CD8-positive, alpha-beta memory T cell (primary cell): ENCODE measurements around the gene SLC6A7. TPM values are rescaled to one million over a fixed set of nuclear protein-coding genes. Genes with fewer than 3 reads are reported as not detected.

Experiments used
- CTCF ChIA-PET: fragments of 350-600 bp; sonication (Branson Sonifier 250); formaldehyde crosslinking; loops from one replicate; lab custom pipeline; 2021; ENCODE audit warnings: antibody characterized with exemption; lab: Charles Lee
- POLR2A ChIA-PET: fragments of 350-600 bp; sonication (Branson Sonifier 250); formaldehyde crosslinking; loops from one replicate; lab custom pipeline; 2021; ENCODE audit warnings: antibody characterized with exemption; lab: Charles Lee
- DNase-seq, 5 donors: peaks; one replicate each; pipeline versions ENCODE4 v3.0.0 to v3.0.0-alpha.2; 2020 to 2022; ENCODE audit warnings: mixed read lengths in 1 of 5
- H3K27ac ChIP-seq: one replicate; pipeline ENCODE4 v1.7.0; 2013; ENCODE audit warnings: low read depth, mild to moderate bottlenecking, low read length, moderate library complexity
- H3K27me3 ChIP-seq: 2 replicates; pipeline ENCODE4 v1.7.0; 2013; ENCODE audit warnings: low read length, mild to moderate bottlenecking; ENCODE audit not compliant: insufficient read depth, poor library complexity, severe bottlenecking
- H3K36me3 ChIP-seq: 2 replicates; pipeline ENCODE4 v1.7.0; 2013; ENCODE audit warnings: mild to moderate bottlenecking, low read length, moderate library complexity; ENCODE audit not compliant: insufficient read depth
- H3K4me1 ChIP-seq: 2 replicates; pipeline ENCODE4 v1.7.0; 2013; ENCODE audit warnings: mild to moderate bottlenecking, low read length, moderate library complexity; ENCODE audit not compliant: insufficient read depth
- H3K4me3 ChIP-seq: 2 replicates; pipeline ENCODE4 v1.7.0; 2013; ENCODE audit warnings: mild to moderate bottlenecking, low read length
- H3K9me3 ChIP-seq: 2 replicates; pipeline ENCODE4 v1.7.0; 2013; ENCODE audit warnings: mild to moderate bottlenecking, low read length
- H3K27ac Mint-ChIP-seq, 8 donors: one replicate each; pipeline ENCODE4 v1.8.0; 2020 to 2021; ENCODE audit warnings: mixed read lengths in 8 of 8, mild to moderate bottlenecking in 6 of 8, inconsistent platforms in 3 of 8, moderate library complexity in 3 of 8
- H3K27me3 Mint-ChIP-seq, 2 donors: one replicate each; pipeline ENCODE4 v1.8.0; 2020 to 2021; ENCODE audit warnings: mixed read lengths in 2 of 2, mild to moderate bottlenecking in 1 of 2, moderate library complexity in 1 of 2
- H3K36me3 Mint-ChIP-seq, 3 donors: one replicate each; pipeline ENCODE4 v1.8.0; 2020 to 2021; ENCODE audit warnings: mixed read lengths in 3 of 3, inconsistent platforms in 1 of 3, mild to moderate bottlenecking in 1 of 3
- H3K4me1 Mint-ChIP-seq, 3 donors: one replicate each; pipeline ENCODE4 v1.8.0; 2020 to 2021; ENCODE audit warnings: mixed read lengths in 3 of 3, inconsistent platforms in 1 of 3, mild to moderate bottlenecking in 1 of 3
- H3K4me3 Mint-ChIP-seq, 7 donors: one replicate each; pipeline ENCODE4 v1.8.0; 2020 to 2021; ENCODE audit warnings: mixed read lengths in 7 of 7, mild to moderate bottlenecking in 6 of 7, moderate library complexity in 4 of 7, inconsistent platforms in 2 of 7
- H3K9me3 Mint-ChIP-seq, 5 donors: one replicate each; pipeline ENCODE4 v1.8.0; 2020 to 2022; ENCODE audit warnings: mixed read lengths in 5 of 5, mild to moderate bottlenecking in 3 of 5, moderate library complexity in 2 of 5, inconsistent platforms in 1 of 5
- polyA plus RNA-seq: library from polyadenylated mRNA; unstranded; fragments of 300-500 nt; fragmentation: Illumina TruSeq; gene quantifications from one replicate; pipeline ENCODE4 v1.2.3, GENCODE V29; 2021
- total RNA-seq, 2 experiments: library from RNA; stranded (reverse); gene quantifications; one replicate each; pipeline ENCODE4 v1.2.3, GENCODE V29; 2021

Gene SLC6A7
- total and polyA plus RNA-seq, 3 experiments from 2014 or later = not detected

DNA sequence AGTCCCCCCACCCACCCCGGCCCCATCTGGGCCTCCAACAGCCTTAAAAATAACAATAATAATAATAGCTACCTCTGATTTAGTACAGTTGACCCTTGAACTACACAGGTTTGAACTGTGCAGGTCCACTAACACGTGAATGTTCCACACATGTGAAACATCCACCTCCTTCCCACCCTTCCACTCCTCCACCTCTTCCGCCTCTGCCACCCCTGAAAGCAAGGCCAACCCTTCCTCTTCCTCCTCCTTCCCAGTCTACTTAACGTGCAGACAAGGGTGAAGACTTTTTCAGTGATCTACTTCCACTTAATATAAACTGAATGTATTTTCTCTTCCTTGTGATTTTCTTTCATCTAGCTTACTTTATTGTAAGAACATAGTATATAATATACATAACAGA lies 45.0 kb upstream of the SLC6A7 start:
- H3K27ac Mint-ChIP-seq = no peak overlapping the region
- H3K36me3 ChIP-seq = no peaks in the 10 kb centered on the region
- H3K36me3 Mint-ChIP-seq = no peaks in the 10 kb centered on the region
- H3K27me3 Mint-ChIP-seq = peaks cover 5 to 7% of the 10 kb centered on the region in 2 donors
- H3K9me3 ChIP-seq = no peaks in the 10 kb centered on the region
- no peaks in the 10 kb centered on the region for H3K4me1 Mint-ChIP-seq
- no peaks in the 10 kb centered on the region for H3K27me3 ChIP-seq
- CTCF ChIA-PET = no interaction called here
- no peaks in the 10 kb centered on the region for H3K9me3 Mint-ChIP-seq
- no peaks in the 10 kb centered on the region for H3K4me1 ChIP-seq
- no peak overlapping the region for H3K27ac ChIP-seq
- H3K4me3 ChIP-seq = no peak overlapping the region
- POLR2A ChIA-PET = no interaction called here
- H3K4me3 Mint-ChIP-seq = no peak overlapping the region
- DNase-seq = no peak

DNA sequence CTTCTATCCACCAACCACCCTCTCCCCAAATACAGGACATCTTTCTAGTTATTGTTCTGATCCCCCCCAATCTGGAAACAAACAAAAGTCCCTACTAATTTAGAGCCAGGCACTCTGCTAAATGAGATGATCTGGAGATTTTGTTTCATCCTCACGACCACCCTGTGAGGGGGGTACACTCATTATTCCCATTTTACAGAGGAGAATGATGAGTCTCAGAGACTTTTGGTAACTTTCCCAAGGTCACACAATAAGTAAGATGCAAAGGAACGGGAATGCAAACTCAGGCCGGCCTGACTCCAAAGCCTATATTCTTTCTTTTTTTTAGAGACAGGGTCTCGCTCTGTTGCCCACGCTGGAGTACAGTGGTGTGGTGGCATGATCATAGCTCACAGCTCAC lies 43.6 kb upstream of the SLC6A7 start:
- no peak overlapping the region for H3K27ac Mint-ChIP-seq
- no peaks in the 10 kb centered on the region for H3K4me1 Mint-ChIP-seq
- no peak for DNase-seq
- Histone ChIP-seq H3K4me1 (no peaks in the 10 kb centered on the region), H3K4me3 (no peak overlapping the region), H3K9me3 (no peaks in the 10 kb centered on the region), H3K36me3 (no peaks in the 10 kb centered on the region), H3K27ac (no peak overlapping the region), H3K27me3 (no peaks in the 10 kb centered on the region)
- H3K36me3 Mint-ChIP-seq = no peaks in the 10 kb centered on the region
- CTCF ChIA-PET = interaction anchor here (1.2 kb wide), 1 partner anchor 8 kb away, joined by 3 read pairs; no protein-coding TSS in a partner anchor
- no peak overlapping the region for H3K4me3 Mint-ChIP-seq
- H3K27me3 Mint-ChIP-seq = peaks cover 7 to 9% of the 10 kb centered on the region in 2 donors
- no peaks in the 10 kb centered on the region for H3K9me3 Mint-ChIP-seq
- POLR2A ChIA-PET = interaction anchor here (0.7 kb wide), 1 partner anchor 9 kb away, joined by 4 read pairs; the partner anchor contains the start of gene PDGFRB

DNA sequence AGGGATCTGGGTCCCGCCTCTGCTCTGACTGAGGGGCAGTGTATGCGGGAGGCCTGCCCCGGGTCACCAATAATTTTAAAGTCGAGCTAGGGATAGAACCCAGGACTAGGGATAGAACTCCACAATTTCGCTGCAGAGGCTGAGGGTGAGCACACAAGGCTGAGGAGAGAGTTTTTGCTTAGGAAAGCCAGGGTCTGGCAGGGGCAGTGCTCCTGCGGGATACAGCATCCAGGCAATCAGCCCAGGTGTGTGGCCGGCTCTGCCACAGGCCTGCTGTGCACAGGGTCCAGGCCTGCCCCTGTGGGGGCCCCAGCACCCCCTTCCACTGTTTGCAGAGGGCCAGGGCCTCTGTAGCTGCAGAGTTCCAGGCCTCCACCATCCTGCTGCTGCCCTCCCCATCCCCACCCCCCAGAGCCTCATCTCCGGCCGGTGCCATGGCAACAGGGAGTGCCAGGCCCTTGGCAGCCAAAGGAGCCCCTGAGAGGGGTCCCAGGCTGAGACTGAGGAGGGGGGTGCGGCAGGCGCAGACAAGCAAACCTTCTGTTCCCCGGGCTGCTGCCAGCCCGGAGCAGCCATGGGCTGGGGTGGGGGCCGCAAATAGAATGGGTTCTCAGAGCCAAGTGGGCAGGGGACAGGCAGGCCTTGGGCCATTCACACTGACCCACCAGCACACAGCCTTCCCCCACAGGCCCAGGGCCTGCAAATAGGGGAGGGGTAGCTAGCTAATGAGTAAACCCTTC lies 42.8 kb upstream of the SLC6A7 start:
- H3K36me3 ChIP-seq = no peaks in the 10 kb centered on the region
- H3K4me3 ChIP-seq = no peak overlapping the region
- POLR2A ChIA-PET = interaction anchor here (0.7 kb wide), 1 partner anchor 8 kb away, joined by 4 read pairs; the partner anchor contains the start of gene PDGFRB
- no peaks in the 10 kb centered on the region for H3K4me1 ChIP-seq
- H3K27ac Mint-ChIP-seq = no peak overlapping the region
- no peak overlapping the region for H3K27ac ChIP-seq
- no peaks in the 10 kb centered on the region for H3K36me3 Mint-ChIP-seq
- H3K9me3 ChIP-seq = no peaks in the 10 kb centered on the region
- H3K27me3 ChIP-seq = no peaks in the 10 kb centered on the region
- DNase-seq = no peak
- peaks cover 5 to 9% of the 10 kb centered on the region in 2 donors for H3K27me3 Mint-ChIP-seq
- no peaks in the 10 kb centered on the region for H3K4me1 Mint-ChIP-seq
- H3K9me3 Mint-ChIP-seq = no peaks in the 10 kb centered on the region
- CTCF ChIA-PET = interaction anchor here (1.2 kb wide), 1 partner anchor 9 kb away, joined by 3 read pairs; no protein-coding TSS in a partner anchor
- no peak overlapping the region for H3K4me3 Mint-ChIP-seq

GRCh38 chr5:150147670-150148069 lies 42.2 kb upstream of the SLC6A7 start:
- Mint-ChIP-seq H3K4me3 (no peak overlapping the region), H3K27ac (no peak overlapping the region), H3K9me3 (no peaks in the 10 kb centered on the region), H3K4me1 (no peaks in the 10 kb centered on the region), H3K27me3 (peaks cover 5 to 9% of the 10 kb centered on the region in 2 donors), H3K36me3 (no peaks in the 10 kb centered on the region)
- Histone ChIP-seq H3K4me3 (no peak overlapping the region), H3K4me1 (no peaks in the 10 kb centered on the region), H3K27ac (no peak overlapping the region), H3K27me3 (no peaks in the 10 kb centered on the region), H3K36me3 (no peaks in the 10 kb centered on the region), H3K9me3 (no peaks in the 10 kb centered on the region)
- DNase-seq = no peak
- CTCF ChIA-PET = no interaction called here
- POLR2A ChIA-PET = no interaction called here

- Histone ChIP-seq H3K4me3 (no peak overlapping the region), H3K27ac (no peak overlapping the region), H3K4me1 (no peaks in the 10 kb centered on the region), H3K9me3 (no peaks in the 10 kb centered on the region), H3K36me3 (no peaks in the 10 kb centered on the region), H3K27me3 (no peaks in the 10 kb centered on the region)
- POLR2A ChIA-PET = no interaction called here
- Mint-ChIP-seq H3K27me3 (peaks cover 4 to 9% of the 10 kb centered on the region in 2 donors), H3K9me3 (no peaks in the 10 kb centered on the region), H3K36me3 (no peaks in the 10 kb centered on the region), H3K4me3 (no peak overlapping the region), H3K4me1 (no peaks in the 10 kb centered on the region), H3K27ac (peak overlapping the region in 1 of 8 donors; percentile 7)
- no peak for DNase-seq
- CTCF ChIA-PET = interaction anchor here (1.0 kb wide), 1 partner anchor 11 kb away, joined by 3 read pairs; no protein-coding TSS in a partner anchor
Measured at GRCh38 chr5:150148117-150148927, 41.5 kb upstream of the SLC6A7 start.

DNA sequence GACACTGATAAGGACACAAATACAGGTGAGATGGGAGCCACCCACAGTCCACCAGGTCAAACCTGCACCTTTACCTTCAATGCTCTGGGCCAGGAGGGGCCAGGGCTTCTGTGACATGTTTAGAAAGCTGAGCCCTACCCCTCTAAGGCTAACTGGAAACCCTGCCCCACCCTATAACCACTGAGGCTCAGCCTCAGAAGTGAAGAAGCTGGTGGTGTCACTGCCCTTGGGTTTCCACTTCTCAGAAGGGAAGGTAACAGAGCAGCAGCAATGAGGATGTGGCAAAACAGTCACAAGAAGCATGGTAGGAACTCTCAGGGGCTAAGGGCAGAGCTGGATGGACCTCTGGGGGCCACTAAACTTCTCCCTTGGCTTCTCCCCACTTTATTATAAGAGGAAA lies 40.2 kb upstream of the SLC6A7 start:
- CTCF ChIA-PET = interaction anchor here (1.0 kb wide), 1 partner anchor 9 kb away, joined by 3 read pairs; no protein-coding TSS in a partner anchor
- no peaks in the 10 kb centered on the region for H3K36me3 Mint-ChIP-seq
- H3K4me3 Mint-ChIP-seq = no peak overlapping the region
- H3K4me1 ChIP-seq = no peaks in the 10 kb centered on the region
- no peaks in the 10 kb centered on the region for H3K9me3 Mint-ChIP-seq
- H3K36me3 ChIP-seq = no peaks in the 10 kb centered on the region
- H3K27ac Mint-ChIP-seq = no peak overlapping the region
- H3K4me1 Mint-ChIP-seq = no peaks in the 10 kb centered on the region
- peaks cover 4 to 9% of the 10 kb centered on the region in 2 donors for H3K27me3 Mint-ChIP-seq
- H3K9me3 ChIP-seq = no peaks in the 10 kb centered on the region
- POLR2A ChIA-PET = no interaction called here
- no peaks in the 10 kb centered on the region for H3K27me3 ChIP-seq
- DNase-seq = no peak
- H3K4me3 ChIP-seq = no peak overlapping the region
- no peak overlapping the region for H3K27ac ChIP-seq

GRCh38 chr5:150152636-150153462 lies 37.0 kb upstream of the SLC6A7 start:
- Mint-ChIP-seq H3K9me3 (no peaks in the 10 kb centered on the region), H3K36me3 (no peaks in the 10 kb centered on the region), H3K4me1 (peaks cover 6 to 10% (median 7%) of the 10 kb centered on the region in 3 donors), H3K27me3 (peaks cover 6 to 23% of the 10 kb centered on the region in 2 donors), H3K4me3 (no peak overlapping the region), H3K27ac (peak overlapping the region in 1 of 8 donors; percentile 57)
- Histone ChIP-seq H3K9me3 (no peaks in the 10 kb centered on the region), H3K4me3 (no peak overlapping the region), H3K27me3 (no peaks in the 10 kb centered on the region), H3K36me3 (no peaks in the 10 kb centered on the region), H3K4me1 (peaks cover 6% of the 10 kb centered on the region), H3K27ac (no peak overlapping the region)
- CTCF ChIA-PET = interaction anchor here (1.0 kb wide), 1 partner anchor 65 kb away, joined by 3 read pairs; no protein-coding TSS in a partner anchor
- POLR2A ChIA-PET = no interaction called here
- DNase-seq = no peak
